K562 (cell line): ENCODE measurements around the gene TCOF1. TPM values are rescaled to one million over a fixed set of nuclear protein-coding genes. Genes with fewer than 3 reads are reported as not detected.

ENCODE experiments used
- ADNP ChIP-seq: fragments of 200-800 bp; sonication (Bioruptor generic); IDR thresholded peaks from 2 replicates; pipeline ENCODE4 v1.6.1; 2016; ENCODE audit warnings: missing genetic modification characterization, missing compliant biosample characterization
- E2F1 ChIP-seq: sonication (generic); formaldehyde crosslinking; IDR thresholded peaks from 2 replicates; pipeline ENCODE4 v1.8.1; 2023; ENCODE audit warnings: mild to moderate bottlenecking, missing genetic modification reagents, moderate library complexity
- ETS1 ChIP-seq: conservative IDR thresholded peaks from 2 replicates; pipeline ENCODE4 v1.6.1; 2011; ENCODE audit warnings: low read depth, mild to moderate bottlenecking, low read length; ENCODE audit not compliant: control insufficient read depth
- EWSR1 ChIP-seq: fragments of 450-650 bp; IDR thresholded peaks from 2 replicates; pipeline ENCODE4 v1.6.1; 2018; ENCODE audit warnings: borderline replicate concordance, mild to moderate bottlenecking, low read depth, moderate library complexity; ENCODE audit not compliant: partially characterized antibody
- FUS ChIP-seq: fragments of 200-400 bp; formaldehyde crosslinking; optimal IDR thresholded peaks from 2 replicates; pipeline ENCODE3; 2017; ENCODE audit warnings: low read depth, low read length
- GTF3C2 ChIP-seq: IDR thresholded peaks from 3 replicates; pipeline ENCODE4 v1.6.1; 2011; ENCODE audit warnings: borderline replicate concordance, mild to moderate bottlenecking, moderate library complexity; ENCODE audit not compliant: insufficient read length; ENCODE audit errors: extremely low read depth
- HNRNPK ChIP-seq: fragments of 200-400 bp; formaldehyde crosslinking; IDR thresholded peaks from one replicate; pipeline ENCODE4 v1.6.1; 2018; ENCODE audit warnings: mild to moderate bottlenecking, low read depth, low read length; ENCODE audit not compliant: poor library complexity, severe bottlenecking
- HNRNPLL ChIP-seq: fragments of 200-400 bp; formaldehyde crosslinking; IDR thresholded peaks from 2 replicates; pipeline ENCODE4 v1.6.1; 2017; ENCODE audit warnings: low read length, low read depth, mild to moderate bottlenecking; ENCODE audit not compliant: poor library complexity, severe bottlenecking
- KDM2B ChIP-seq: fragments of 250-450 bp; sonication (Bioruptor Pico); IDR thresholded peaks from 2 replicates; pipeline ENCODE4 v1.8.0; 2021; ENCODE audit warnings: mild to moderate bottlenecking, moderate library complexity
- MXI1 ChIP-seq: IDR thresholded peaks from 2 replicates; pipeline ENCODE4 v1.6.1; 2011; ENCODE audit warnings: low read depth, mild to moderate bottlenecking, improper control_type of control experiment, low read length
- NFATC3 ChIP-seq: fragments of 450-650 bp; IDR thresholded peaks from 2 replicates; pipeline ENCODE4 v1.6.1; 2017; ENCODE audit warnings: mild to moderate bottlenecking
- PPARD ChIP-seq: fragments of 250-450 bp; sonication (Bioruptor Pico); IDR thresholded peaks from 2 replicates; pipeline ENCODE4 v1.8.0; 2022; ENCODE audit warnings: inconsistent platforms, mild to moderate bottlenecking, moderate library complexity
- PTTG1 ChIP-seq: fragments of 450-650 bp; IDR thresholded peaks from 2 replicates; pipeline ENCODE4 v1.6.1; 2016; ENCODE audit warnings: low read depth, mild to moderate bottlenecking, missing genetic modification characterization, missing compliant biosample characterization
- SMAD4 ChIP-seq: fragments of 250-450 bp; sonication (Bioruptor Pico); conservative IDR thresholded peaks from 2 replicates; pipeline ENCODE4 v1.8.0; 2021; ENCODE audit warnings: inconsistent platforms, mild to moderate bottlenecking, moderate library complexity
- SMARCB1 ChIP-seq: IDR thresholded peaks from 2 replicates; pipeline ENCODE4 v1.6.1; 2011; ENCODE audit warnings: improper control_type of control experiment, low read depth; ENCODE audit not compliant: insufficient read length
- SP1 ChIP-seq: sonication (generic); formaldehyde crosslinking; IDR thresholded peaks from 2 replicates; pipeline ENCODE4 v1.8.1; 2022; ENCODE audit warnings: mild to moderate bottlenecking, missing genetic modification reagents
- SRSF7 ChIP-seq: fragments of 200-400 bp; formaldehyde crosslinking; optimal IDR thresholded peaks from 2 replicates; pipeline ENCODE3; 2017; ENCODE audit warnings: mild to moderate bottlenecking, low read depth, low read length
- TCF7 ChIP-seq: sonication (generic); IDR thresholded peaks from 2 replicates; pipeline ENCODE4 v1.6.1; 2016; ENCODE audit warnings: antibody characterized with exemption, borderline replicate concordance
- TOE1 ChIP-seq, 2 experiments: fragments of 450-650 bp in 1 of 2; sonication (generic) in 1 of 2; formaldehyde crosslinking in 1 of 2; IDR thresholded peaks; 2 replicates each; pipeline versions ENCODE4 v1.7.1 to v1.8.0; 2016 to 2022; ENCODE audit warnings: borderline replicate concordance in 2 of 2, mild to moderate bottlenecking in 2 of 2, antibody characterized with exemption in 1 of 2, inconsistent platforms in 1 of 2, low read depth in 1 of 2, missing genetic modification reagents in 1 of 2, moderate library complexity in 1 of 2
- ZBED1 ChIP-seq: IDR thresholded peaks from 2 replicates; pipeline ENCODE4 v1.6.1; 2014
- ZFX ChIP-seq: sonication (generic); formaldehyde crosslinking; IDR thresholded peaks from 2 replicates; pipeline ENCODE4 v1.8.0; 2022; ENCODE audit warnings: mild to moderate bottlenecking, missing genetic modification reagents, moderate library complexity
- ZNF584 ChIP-seq: fragments of 200-800 bp; sonication (Bioruptor generic); IDR thresholded peaks from 2 replicates; pipeline ENCODE4 v1.6.1; 2016; ENCODE audit warnings: low read depth, mild to moderate bottlenecking, missing genetic modification characterization, missing compliant biosample characterization
- polyA plus RNA-seq, 8 experiments: library from polyadenylated mRNA; depleted of rRNA in 4 of 8; stranded (reverse) in 5 of 8; unstranded in 3 of 8; fragments of >200 nt; fragmentation: Nextera tagmentation in 2 of 8; fragmentation: Illumina TruSeq in 1 of 8; extraction: Ambion mirVana in 2 of 8; extraction: Trizol in 1 of 8; gene quantifications; 2 replicates each; pipeline versions ENCODE4 v1.2.1 to v1.2.3, GENCODE V29; 2011 to 2014; ENCODE audit warnings: inconsistent platforms in 1 of 8, missing spikeins in 1 of 8
- total RNA-seq, 7 experiments: library from RNA; depleted of rRNA in 6 of 7; stranded (reverse); fragments of >200 nt in 6 of 7; fragmentation: Illumina TruSeq in 2 of 7; extraction: Trizol in 2 of 7; gene quantifications; 2 replicates each; pipeline versions ENCODE4 v1.2.1 to v1.2.3, GENCODE V29; 2011 to 2021; ENCODE audit warnings: low replicate concordance in 1 of 7

Gene TCOF1
- total and polyA plus RNA-seq, 9 of the 15 experiments (the other 6 are each of a cell fraction or from before 2014, with no cell fraction given) = 9.8 to 134 (median 61.7) TPM

GRCh38 chr5:150357326-150358260, at the start of gene TCOF1 (continued):
- TF ChIP-seq NFATC3 (no peak), PPARD (CRISPR knock-in tag) (no peak), GTF3C2 (no peak), ETS1 (peak; percentile 80; the same call in 1 of the 2 replicates), SP1 (peak; percentile 92), HNRNPK (no peak), FUS (peak; percentile 40), HNRNPLL (no peak), TOE1 (IDR thresholded peaks at IDR 0.05; ENCODE audit: borderline replicate concordance) (no peak; the same call in 1 of the 2 replicates), TOE1 (CRISPR knock-in tag; IDR thresholded peaks at IDR 0.05; ENCODE audit: borderline replicate concordance, low read depth) (no peak), SRSF7 (no peak), MXI1 (peak; percentile 53; the same call in 1 of the 2 replicates), ZNF584 (no peak), PTTG1 (no peak), SMARCB1 (peak; percentile 35), KDM2B (no peak), TCF7 (no peak), EWSR1 (no peak), ZFX (CRISPR knock-in tag) (peak; percentile 84), ZBED1 (no peak), E2F1 (peak; percentile 77), SMAD4 (CRISPR knock-in tag) (no peak), ADNP (tag) (no peak)
